DND-41 (cell line): ENCODE results near the gene SLIT1.

Experiments
- ATAC-seq: fragments of 200-7000 bp; cut with Tn5 transposase; 3 replicates; pipeline ENCODE4 v1.9.1; 2021; ENCODE audit warnings: low read depth; ENCODE audit not compliant: insufficient read depth
- DNase-seq: peaks from one replicate; pipeline ENCODE4 v3.0.0-alpha.2; 2020
- H2AFZ ChIP-seq: 2 replicates; pipeline ENCODE4 v1.6.0; 2012; ENCODE audit warnings: low read depth, low read length
- H3K27ac ChIP-seq: 2 replicates; pipeline ENCODE4 v1.5.1; 2012; ENCODE audit warnings: low read length, inconsistent platforms
- H3K27me3 ChIP-seq: fragments of 200-600 bp; sonication (generic); 2 replicates; pipeline ENCODE4 v1.6.0; 2012; ENCODE audit warnings: low read length, mild to moderate bottlenecking, inconsistent platforms; ENCODE audit not compliant: insufficient read depth, poor library complexity
- H3K36me3 ChIP-seq: 2 replicates; pipeline ENCODE4 v1.5.1; 2012; ENCODE audit warnings: low read length, inconsistent platforms; ENCODE audit not compliant: insufficient read depth
- H3K4me1 ChIP-seq: 2 replicates; pipeline ENCODE4 v1.5.1; 2012; ENCODE audit warnings: mild to moderate bottlenecking, low read length; ENCODE audit not compliant: insufficient read depth
- H3K4me2 ChIP-seq: 2 replicates; pipeline ENCODE4 v1.6.0; 2012; ENCODE audit warnings: mild to moderate bottlenecking, moderate library complexity, low read length, inconsistent platforms; ENCODE audit not compliant: insufficient read depth
- H3K4me3 ChIP-seq, 2 experiments: fragments of 200-600 bp in 1 of 2; shearing (Covaris generic) in 1 of 2; 2 replicates each; pipeline ENCODE4 v1.5.1; 2012 to 2016; ENCODE audit warnings: inconsistent platforms in 2 of 2, low read length in 2 of 2, mild to moderate bottlenecking in 2 of 2, low read depth in 1 of 2, moderate library complexity in 1 of 2
- H3K79me2 ChIP-seq: 2 replicates; pipeline ENCODE4 v1.6.0; 2012; ENCODE audit warnings: low read length, inconsistent platforms; ENCODE audit not compliant: insufficient read depth
- H3K9ac ChIP-seq: 2 replicates; pipeline ENCODE4 v1.6.0; 2012; ENCODE audit warnings: low read depth, mild to moderate bottlenecking, inconsistent platforms, low read length, moderate library complexity
- H3K9me3 ChIP-seq: 2 replicates; pipeline ENCODE4 v1.5.1; 2012; ENCODE audit warnings: low read length, moderate library complexity, mild to moderate bottlenecking, inconsistent platforms; ENCODE audit not compliant: insufficient read depth, severe bottlenecking
- H4K20me1 ChIP-seq: 2 replicates; pipeline ENCODE4 v1.6.0; 2012; ENCODE audit warnings: low read length; ENCODE audit not compliant: insufficient read depth
- CTCF ChIP-seq: IDR thresholded peaks from 2 replicates; pipeline ENCODE4 v1.5.1; 2012; ENCODE audit warnings: borderline replicate concordance, low read length, moderate library complexity, mild to moderate bottlenecking; ENCODE audit not compliant: poor library complexity, severe bottlenecking; ENCODE audit errors: extremely low read depth
- EZH2 ChIP-seq: IDR thresholded peaks from 3 replicates; pipeline ENCODE4 v1.6.1; 2012; ENCODE audit warnings: borderline replicate concordance, low read depth, mild to moderate bottlenecking, moderate library complexity, low read length, inconsistent platforms; ENCODE audit not compliant: severe bottlenecking

Gene SLIT1

GRCh38 chr10:97066877-97067555 is 118.7 kb downstream of the SLIT1 start:
- ATAC-seq = no peak
- no peaks in the 10 kb centered on the region for H3K4me1 ChIP-seq
- no peak overlapping the region for H3K4me3 ChIP-seq
- H3K27ac ChIP-seq = no peak overlapping the region
- no peak overlapping the region for H3K9ac ChIP-seq
- TF ChIP-seq EZH2 (no peak), CTCF (no peak)
- H3K27me3 ChIP-seq = no peaks in the 10 kb centered on the region
- H3K9me3 ChIP-seq = no peaks in the 10 kb centered on the region
- no peak for DNase-seq
- no peaks in the 10 kb centered on the region for H3K79me2 ChIP-seq
- peaks cover 14% of the 10 kb centered on the region; the same call in 1 of the 2 replicates for H4K20me1 ChIP-seq
- no peak overlapping the region for H3K4me2 ChIP-seq
- H3K36me3 ChIP-seq = no peaks in the 10 kb centered on the region
- no peak overlapping the region for H2AFZ ChIP-seq

GRCh38 chr10:97065686-97066660 is 119.8 kb downstream of the SLIT1 start:
- H3K9ac ChIP-seq = no peak overlapping the region
- peaks cover 14% of the 10 kb centered on the region; the same call in 1 of the 2 replicates for H4K20me1 ChIP-seq
- H2AFZ ChIP-seq = no peak overlapping the region
- ATAC-seq = no peak
- H3K27ac ChIP-seq = no peak overlapping the region
- no peak for DNase-seq
- H3K9me3 ChIP-seq = no peaks in the 10 kb centered on the region
- H3K27me3 ChIP-seq = no peaks in the 10 kb centered on the region
- no peak overlapping the region for H3K4me2 ChIP-seq
- H3K36me3 ChIP-seq = no peaks in the 10 kb centered on the region
- TF ChIP-seq EZH2 (no peak), CTCF (no peak)
- H3K79me2 ChIP-seq = no peaks in the 10 kb centered on the region
- no peak overlapping the region for H3K4me3 ChIP-seq
- H3K4me1 ChIP-seq = no peaks in the 10 kb centered on the region

GRCh38 chr10:97065128-97065527 is 120.6 kb downstream of the SLIT1 start:
- TF ChIP-seq EZH2 (no peak), CTCF (no peak)
- Histone ChIP-seq H3K27ac (no peak overlapping the region), H3K36me3 (no peaks in the 10 kb centered on the region), H3K4me3 (no peak overlapping the region), H2AFZ (no peak overlapping the region), H3K79me2 (no peaks in the 10 kb centered on the region), H3K9me3 (no peaks in the 10 kb centered on the region), H3K27me3 (no peaks in the 10 kb centered on the region), H3K9ac (no peak overlapping the region), H3K4me1 (no peaks in the 10 kb centered on the region), H4K20me1 (peaks cover 14% of the 10 kb centered on the region; the same call in 1 of the 2 replicates), H3K4me2 (no peak overlapping the region)
- ATAC-seq (no peak), DNase-seq (no peak)
